HG03159 (cell line): ENCODE measurements around the gene SLC38A8.

Experiments used
- ATAC-seq: cut with Tn5 transposase; IDR thresholded peaks from one replicate; pipeline ENCODE4 v1.9.1; 2021; ENCODE audit warnings: mild to moderate bottlenecking, moderate library complexity; ENCODE audit not compliant: unreplicated experiment

The SLC38A8 gene

GRCh38 chr16:84049403-84050060 is 6.9 kb upstream of the SLC38A8 start:
- no peak for ATAC-seq

- ATAC-seq, result no peak
Observed at GRCh38 chr16:84048871-84049270, 6.3 kb upstream of the SLC38A8 start.

- ATAC-seq, result no peak
Observed at GRCh38 chr16:84048270-84048669, 5.7 kb upstream of the SLC38A8 start.

GRCh38 chr16:84047626-84048025 is 5.0 kb upstream of the SLC38A8 start:
- ATAC-seq, result no peak

GRCh38 chr16:84047206-84047605 is 4.6 kb upstream of the SLC38A8 start:
- ATAC-seq, result no peak

GRCh38 chr16:84045818-84046470 is 3.3 kb upstream of the SLC38A8 start:
- no peak for ATAC-seq

- no peak for ATAC-seq
Observed at GRCh38 chr16:84045001-84045817, 2.6 kb upstream of the SLC38A8 start.

- no peak for ATAC-seq
Observed at GRCh38 chr16:84044118-84044488, 1.5 kb upstream of the SLC38A8 start.

- ATAC-seq, result no peak
Observed at GRCh38 chr16:84043486-84044117, 1.0 kb upstream of the SLC38A8 start.

GRCh38 chr16:84042879-84043485 is 387 bp upstream of the SLC38A8 start:
- ATAC-seq, result no peak

GRCh38 chr16:84041881-84042280 is 714 bp downstream of the SLC38A8 start:
- no peak for ATAC-seq

GRCh38 chr16:84040823-84041820 is 1.5 kb downstream of the SLC38A8 start:
- ATAC-seq, result no peak

GRCh38 chr16:84040226-84040822 is 2.3 kb downstream of the SLC38A8 start:
- ATAC-seq, result no peak

- ATAC-seq, result no peak
Observed at GRCh38 chr16:84039696-84040095, 2.9 kb downstream of the SLC38A8 start.

- no peak for ATAC-seq
Observed at GRCh38 chr16:84038469-84038868, 4.1 kb downstream of the SLC38A8 start.

GRCh38 chr16:84036982-84037425 is 5.6 kb downstream of the SLC38A8 start:
- ATAC-seq, result no peak

- no peak for ATAC-seq
Observed at GRCh38 chr16:84036131-84036530, 6.5 kb downstream of the SLC38A8 start.

- ATAC-seq, result no peak
Observed at GRCh38 chr16:84034516-84034915, 8.1 kb downstream of the SLC38A8 start.
